Measurements from ENCODE around the gene RNF150.

DNA sequence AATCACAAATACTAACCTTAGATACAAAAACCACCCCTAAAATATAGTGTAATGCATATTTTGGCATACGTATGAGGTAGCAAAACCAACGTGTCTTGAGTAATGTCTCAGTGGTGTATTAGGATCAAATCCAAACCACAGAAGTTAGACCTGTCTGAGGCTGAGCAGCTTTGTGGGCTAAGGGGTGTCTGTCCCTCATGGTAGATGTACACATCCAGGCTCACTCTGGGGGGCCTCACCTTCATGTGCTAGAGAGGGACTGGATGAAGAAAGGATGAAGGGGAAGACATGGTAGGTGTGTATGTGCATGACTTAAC lies 189.1 kb downstream of the RNF150 start:
- TF ChIP-seq POLR2A (IDR thresholded peaks at IDR 0.05), result no peak
- TF ChIP-seq, protein P1, sequence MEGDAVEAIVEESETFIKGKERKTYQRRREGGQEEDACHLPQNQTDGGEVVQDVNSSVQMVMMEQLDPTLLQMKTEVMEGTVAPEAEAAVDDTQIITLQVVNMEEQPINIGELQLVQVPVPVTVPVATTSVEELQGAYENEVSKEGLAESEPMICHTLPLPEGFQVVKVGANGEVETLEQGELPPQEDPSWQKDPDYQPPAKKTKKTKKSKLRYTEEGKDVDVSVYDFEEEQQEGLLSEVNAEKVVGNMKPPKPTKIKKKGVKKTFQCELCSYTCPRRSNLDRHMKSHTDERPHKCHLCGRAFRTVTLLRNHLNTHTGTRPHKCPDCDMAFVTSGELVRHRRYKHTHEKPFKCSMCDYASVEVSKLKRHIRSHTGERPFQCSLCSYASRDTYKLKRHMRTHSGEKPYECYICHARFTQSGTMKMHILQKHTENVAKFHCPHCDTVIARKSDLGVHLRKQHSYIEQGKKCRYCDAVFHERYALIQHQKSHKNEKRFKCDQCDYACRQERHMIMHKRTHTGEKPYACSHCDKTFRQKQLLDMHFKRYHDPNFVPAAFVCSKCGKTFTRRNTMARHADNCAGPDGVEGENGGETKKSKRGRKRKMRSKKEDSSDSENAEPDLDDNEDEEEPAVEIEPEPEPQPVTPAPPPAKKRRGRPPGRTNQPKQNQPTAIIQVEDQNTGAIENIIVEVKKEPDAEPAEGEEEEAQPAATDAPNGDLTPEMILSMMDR (IDR thresholded peaks at IDR 0.05), result no peak
